Ascending aorta (tissue), 2 donors: ENCODE data around the gene RNASEL. TPM values are rescaled to one million over a fixed set of nuclear protein-coding genes. Genes with fewer than 3 reads are reported as not detected.

Experiments used
- DNase-seq, 2 donors: peaks; one replicate each; pipeline ENCODE4 v3.0.0-alpha.2; 2019; ENCODE audit warnings: low spot score in 2 of 2
- H3K27ac ChIP-seq, 2 donors: fragments of 200-600 bp; sonication (generic); one replicate each; pipeline ENCODE4 v1.5.1; 2016 to 2017; ENCODE audit warnings: mild to moderate bottlenecking in 1 of 2
- H3K27me3 ChIP-seq: fragments of 200-600 bp; sonication (generic); one replicate; pipeline ENCODE4 v1.5.1; 2017
- H3K36me3 ChIP-seq, 2 donors: fragments of 200-600 bp; sonication (generic); one replicate each; pipeline ENCODE4 v1.5.1; 2016
- H3K4me1 ChIP-seq, 2 donors: fragments of 200-600 bp; sonication (generic); one replicate each; pipeline ENCODE4 v1.5.1; 2016 to 2017; ENCODE audit warnings: mild to moderate bottlenecking in 1 of 2
- H3K4me3 ChIP-seq, 2 donors: fragments of 200-600 bp; sonication (generic); one replicate each; pipeline ENCODE4 v1.5.1; 2016 to 2017; ENCODE audit warnings: mild to moderate bottlenecking in 1 of 2
- H3K9me3 ChIP-seq, 2 donors: fragments of 200-600 bp; sonication (generic); one replicate each; pipeline ENCODE4 v1.5.1; 2016
- CTCF ChIP-seq, 3 experiments: fragments of 200-600 bp in 2 of 3; fragments of 450-650 bp in 1 of 3; sonication (generic) in 2 of 3; IDR thresholded peaks; one replicate each; pipeline ENCODE4 v1.5.1; 2016 to 2019; ENCODE audit warnings: antibody characterized with exemption in 3 of 3, mild to moderate bottlenecking in 1 of 3, moderate library complexity in 1 of 3
- intact Hi-C: fragments of 100-400 bp; cut with DNase I; formaldehyde crosslinking; loops from one replicate; pipeline ENCODE4 v1.15.1; 2023
- total RNA-seq: library from RNA; depleted of rRNA; stranded (reverse); fragments of >200 nt; gene quantifications from one replicate; pipeline ENCODE4 v1.1.0, GENCODE V29; 2016

RNASEL gene
- total RNA-seq, 1 donor from 2014 or later = 0.43 TPM

GRCh38 chr1:182596934-182597333, 7.9 kb upstream of the RNASEL start:
- no peaks in the 10 kb centered on the region for H3K27me3 ChIP-seq
- intact Hi-C loops = no loop called here
- no peak overlapping the region for H3K27ac ChIP-seq
- TF ChIP-seq CTCF (IDR thresholded peaks at IDR 0.05) = no peak
- peaks cover 9 to 16% of the 10 kb centered on the region in 2 donors for H3K36me3 ChIP-seq
- no peak overlapping the region for H3K4me3 ChIP-seq
- H3K4me1 ChIP-seq = peaks cover 0 to 10% of the 10 kb centered on the region in 2 donors
- no peak for DNase-seq
- H3K9me3 ChIP-seq = no peaks in the 10 kb centered on the region

GRCh38 chr1:182595641-182596240, 6.7 kb upstream of the RNASEL start:
- Histone ChIP-seq H3K27ac (peak overlapping the region; percentile 25 to 38), H3K36me3 (peaks cover 7 to 16% of the 10 kb centered on the region in 2 donors), H3K27me3 (no peaks in the 10 kb centered on the region), H3K9me3 (no peaks in the 10 kb centered on the region), H3K4me1 (peaks cover 0 to 4% of the 10 kb centered on the region in 2 donors), H3K4me3 (no peak overlapping the region)
- peak; percentile 19 to 88 for DNase-seq
- TF ChIP-seq CTCF (IDR thresholded peaks at IDR 0.05) = peak; percentile 66 to 86 (median 83)
- intact Hi-C loops = loop anchor here (2.0 kb wide), 1 partner anchor 243 kb away; the partner anchor contains the start of gene DHX9

- intact Hi-C loops = loop anchor here (5.0 kb wide), 1 partner anchor 503 kb away; no protein-coding TSS in a partner anchor
- TF ChIP-seq CTCF (IDR thresholded peaks at IDR 0.05) = no peak
- Histone ChIP-seq H3K36me3 (no peaks in the 10 kb centered on the region), H3K27ac (peak overlapping the region in 1 of 2 donors; percentile 91), H3K27me3 (no peaks in the 10 kb centered on the region), H3K4me3 (no peak overlapping the region), H3K4me1 (peaks cover 0 to 12% of the 10 kb centered on the region in 2 donors), H3K9me3 (peaks cover 0 to 7% of the 10 kb centered on the region in 2 donors)
- DNase-seq = no peak
These were observed 875 bp upstream of the RNASEL start for GRCh38 chr1:182589931-182590330.

- H3K4me1 ChIP-seq = peaks cover 0 to 15% of the 10 kb centered on the region in 2 donors
- intact Hi-C loops = no loop called here
- H3K36me3 ChIP-seq = no peaks in the 10 kb centered on the region
- peak overlapping the region; percentile 73 to 91 for H3K4me3 ChIP-seq
- H3K27ac ChIP-seq = peak overlapping the region; percentile 89 to 91
- no peak for TF ChIP-seq CTCF (IDR thresholded peaks at IDR 0.05)
- no peak for DNase-seq
- H3K9me3 ChIP-seq = peaks cover 0 to 7% of the 10 kb centered on the region in 2 donors
- H3K27me3 ChIP-seq = no peaks in the 10 kb centered on the region
These were observed 464 bp upstream of the RNASEL start for GRCh38 chr1:182589520-182589919.

- H3K4me1 ChIP-seq = peaks cover 0 to 15% of the 10 kb centered on the region in 2 donors
- H3K9me3 ChIP-seq = peaks cover 0 to 7% of the 10 kb centered on the region in 2 donors
- no peaks in the 10 kb centered on the region for H3K27me3 ChIP-seq
- TF ChIP-seq CTCF (IDR thresholded peaks at IDR 0.05) = no peak
- DNase-seq = no peak
- H3K4me3 ChIP-seq = peak overlapping the region; percentile 73 to 91
- peak overlapping the region in 1 of 2 donors; percentile 89 for H3K27ac ChIP-seq
- intact Hi-C loops = no loop called here
- no peaks in the 10 kb centered on the region for H3K36me3 ChIP-seq
These were observed 1.2 kb downstream of the RNASEL start for GRCh38 chr1:182587666-182588499.
